Central memory CD8-positive, alpha-beta T cell (primary cell): ENCODE results near the gene LSR.
A peak's percentile ranks its signal among the peaks of the same experiment; 100 is the strongest.

Source experiments
- ATAC-seq: fragments of 150-1000 bp; cut with Tn5 transposase; replicated peaks from 2 replicates; pipeline ENCODE4 v1.10.0; 2022; ENCODE audit warnings: mild to moderate bottlenecking, moderate FRiP score, moderate number of reproducible peaks; ENCODE audit not compliant: poor library complexity, severe bottlenecking; ENCODE audit errors: extremely low read depth
- DNase-seq, 2 donors: peaks; one replicate each; pipeline ENCODE4 v3.0.0; 2021; ENCODE audit warnings: low spot score in 2 of 2
- H3K27ac Mint-ChIP-seq: one replicate; pipeline ENCODE4 v1.8.0; 2022; ENCODE audit warnings: low read depth, mild to moderate bottlenecking, moderate library complexity, mixed read lengths
- H3K27me3 Mint-ChIP-seq: one replicate; pipeline ENCODE4 v1.8.0; 2022; ENCODE audit warnings: mixed read lengths
- H3K36me3 Mint-ChIP-seq: one replicate; pipeline ENCODE4 v1.8.0; 2022; ENCODE audit warnings: mild to moderate bottlenecking, moderate library complexity, mixed read lengths; ENCODE audit not compliant: insufficient read depth
- H3K4me1 Mint-ChIP-seq: one replicate; pipeline ENCODE4 v1.8.0; 2022; ENCODE audit warnings: mixed read lengths
- H3K4me3 Mint-ChIP-seq: one replicate; pipeline ENCODE4 v1.8.0; 2022; ENCODE audit warnings: mild to moderate bottlenecking, moderate library complexity, mixed read lengths
- H3K9me3 Mint-ChIP-seq: one replicate; pipeline ENCODE4 v1.8.0; 2022; ENCODE audit warnings: mixed read lengths

Gene LSR

DNA sequence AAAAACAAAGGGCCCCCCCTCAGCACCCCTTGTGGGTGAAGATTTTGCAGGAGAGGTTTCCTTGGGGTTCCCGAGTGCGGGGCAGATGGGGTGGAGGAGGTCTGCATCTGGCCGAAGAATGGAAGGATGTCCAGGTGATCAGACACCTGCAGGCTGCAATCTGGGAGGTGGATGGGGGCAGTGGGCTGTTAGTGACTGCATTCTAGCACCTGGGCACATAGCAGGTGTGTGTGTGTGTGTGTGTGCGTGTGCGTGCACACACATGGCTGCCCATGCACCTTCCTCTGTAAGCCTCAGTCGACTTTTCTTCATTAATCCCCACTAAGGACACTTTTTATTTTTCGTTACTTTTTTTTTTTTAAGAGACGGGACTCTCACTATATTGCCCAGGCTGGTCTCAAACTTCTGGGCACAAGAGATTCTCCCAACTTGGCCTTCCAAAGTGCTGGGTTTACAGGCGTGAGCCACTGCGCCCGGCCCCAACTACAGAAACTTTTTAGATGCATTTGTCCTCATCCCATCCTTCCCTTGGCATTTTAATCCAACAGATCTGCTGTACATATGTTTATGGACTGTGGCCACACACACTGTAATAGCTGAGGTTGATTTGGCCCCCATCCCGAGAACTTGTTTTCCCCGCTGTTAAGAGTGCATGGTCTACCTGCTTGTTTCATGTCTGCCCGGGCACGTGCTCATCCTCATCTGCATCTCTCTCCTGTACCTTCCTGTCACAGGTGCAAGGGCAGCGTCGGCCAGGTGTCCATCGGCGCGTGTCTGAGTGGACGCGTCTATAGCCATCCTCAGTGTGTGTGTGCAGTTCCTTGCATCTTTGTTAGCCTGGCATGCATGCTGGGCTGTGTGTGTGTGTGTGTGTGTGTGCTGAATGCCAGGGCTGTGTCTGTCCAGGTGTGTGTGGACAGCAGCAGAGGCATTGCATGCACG is 43.9 kb downstream of the LSR start:
- H3K4me3 Mint-ChIP-seq: no peak overlapping the region
- no peak for DNase-seq

DNA sequence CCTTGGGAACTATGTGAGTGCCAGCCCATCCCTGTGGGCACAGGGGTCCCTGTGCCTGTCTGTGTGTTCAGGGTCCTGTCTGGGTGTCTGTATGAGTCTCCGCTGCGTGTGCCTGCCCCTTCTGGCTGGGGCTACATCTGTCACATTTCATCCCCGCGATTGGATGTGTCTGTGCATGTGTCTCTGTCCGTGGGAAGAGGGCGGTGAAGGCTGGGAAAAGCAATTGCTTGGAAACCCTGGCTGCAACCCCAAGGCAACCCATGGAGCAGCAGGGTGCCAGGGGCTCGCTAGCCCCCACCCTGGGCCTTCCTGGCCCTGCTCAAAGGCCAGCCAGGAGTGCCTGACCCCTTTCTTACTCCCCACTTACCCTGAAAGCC is 44.5 kb downstream of the LSR start:
- peaks cover 2% of the 10 kb centered on the region for H3K36me3 Mint-ChIP-seq
- H3K27me3 Mint-ChIP-seq: peaks cover 10% of the 10 kb centered on the region
- H3K27ac Mint-ChIP-seq: no peak overlapping the region
- H3K4me1 Mint-ChIP-seq: no peaks in the 10 kb centered on the region
- H3K9me3 Mint-ChIP-seq: no peaks in the 10 kb centered on the region
- DNase-seq (no peak), ATAC-seq (no peak)
- H3K4me3 Mint-ChIP-seq: no peak overlapping the region

More for the DNA sequence above, 43.9 kb downstream of the LSR start:
- Mint-ChIP-seq H3K27me3 (peaks cover 10% of the 10 kb centered on the region), H3K27ac (no peak overlapping the region), H3K9me3 (no peaks in the 10 kb centered on the region), H3K36me3 (peaks cover 2% of the 10 kb centered on the region), H3K4me1 (no peaks in the 10 kb centered on the region)
- ATAC-seq: no peak

DNA sequence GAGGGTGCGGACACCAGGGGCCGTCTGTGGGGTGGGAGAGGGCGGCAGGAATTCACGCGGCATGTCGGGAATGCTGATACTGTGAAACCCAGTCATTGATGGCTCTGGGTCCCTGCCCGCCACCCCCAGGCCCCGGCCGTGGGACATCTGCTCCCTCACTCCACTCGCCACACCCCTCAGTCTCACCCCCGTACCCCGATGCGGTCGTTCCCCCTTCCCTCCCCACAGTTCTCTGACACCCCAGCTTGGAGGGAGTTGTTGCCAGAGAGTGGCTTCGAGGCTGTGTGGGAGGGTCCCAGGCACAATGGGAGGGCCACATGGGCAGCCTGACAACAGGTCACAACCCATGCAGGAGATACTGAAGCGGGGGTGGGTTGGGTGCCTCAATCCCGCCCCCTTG is 45.0 kb downstream of the LSR start:
- ATAC-seq: no peak
- Mint-ChIP-seq H3K4me1 (no peaks in the 10 kb centered on the region), H3K36me3 (peaks cover 2% of the 10 kb centered on the region)

DNA sequence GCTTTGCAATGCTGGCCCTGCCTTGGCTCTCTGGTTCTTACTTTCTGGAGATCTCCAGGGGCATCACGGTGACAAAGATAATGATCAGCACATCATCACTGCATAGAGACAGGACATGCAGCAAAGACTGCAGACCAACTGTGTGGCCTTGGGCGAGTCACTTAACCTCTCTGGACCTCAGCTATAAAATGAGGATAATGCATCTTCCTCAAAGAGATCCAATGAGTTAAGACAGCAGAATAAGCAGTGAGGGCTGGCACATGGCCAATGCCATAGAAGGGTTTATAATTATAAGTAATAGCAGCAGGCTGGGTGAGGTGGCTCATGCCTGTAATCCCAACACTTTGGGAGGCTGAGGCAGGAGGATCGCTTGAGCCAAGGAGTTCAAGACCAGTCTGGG is 45.5 kb downstream of the LSR start:
- no peaks in the 10 kb centered on the region for H3K4me1 Mint-ChIP-seq
- peaks cover 2% of the 10 kb centered on the region for H3K36me3 Mint-ChIP-seq
- H3K27me3 Mint-ChIP-seq: peaks cover 10% of the 10 kb centered on the region
- H3K9me3 Mint-ChIP-seq: no peaks in the 10 kb centered on the region
- H3K27ac Mint-ChIP-seq: no peak overlapping the region
- no peak for ATAC-seq
- no peak for DNase-seq
- no peak overlapping the region for H3K4me3 Mint-ChIP-seq

More for the DNA sequence above, 45.0 kb downstream of the LSR start:
- Mint-ChIP-seq H3K27me3 (peaks cover 10% of the 10 kb centered on the region), H3K9me3 (no peaks in the 10 kb centered on the region), H3K4me3 (no peak overlapping the region), H3K27ac (no peak overlapping the region)
- no peak for DNase-seq

GRCh38 chr19:35294859-35295791 is 46.3 kb downstream of the LSR start:
- no peaks in the 10 kb centered on the region for H3K9me3 Mint-ChIP-seq
- H3K4me1 Mint-ChIP-seq: no peaks in the 10 kb centered on the region
- H3K4me3 Mint-ChIP-seq: no peak overlapping the region
- peaks cover 10% of the 10 kb centered on the region for H3K27me3 Mint-ChIP-seq
- ATAC-seq (no peak), DNase-seq (no peak)
- H3K27ac Mint-ChIP-seq: no peak overlapping the region
- H3K36me3 Mint-ChIP-seq: peaks cover under 1% of the 10 kb centered on the region

DNA sequence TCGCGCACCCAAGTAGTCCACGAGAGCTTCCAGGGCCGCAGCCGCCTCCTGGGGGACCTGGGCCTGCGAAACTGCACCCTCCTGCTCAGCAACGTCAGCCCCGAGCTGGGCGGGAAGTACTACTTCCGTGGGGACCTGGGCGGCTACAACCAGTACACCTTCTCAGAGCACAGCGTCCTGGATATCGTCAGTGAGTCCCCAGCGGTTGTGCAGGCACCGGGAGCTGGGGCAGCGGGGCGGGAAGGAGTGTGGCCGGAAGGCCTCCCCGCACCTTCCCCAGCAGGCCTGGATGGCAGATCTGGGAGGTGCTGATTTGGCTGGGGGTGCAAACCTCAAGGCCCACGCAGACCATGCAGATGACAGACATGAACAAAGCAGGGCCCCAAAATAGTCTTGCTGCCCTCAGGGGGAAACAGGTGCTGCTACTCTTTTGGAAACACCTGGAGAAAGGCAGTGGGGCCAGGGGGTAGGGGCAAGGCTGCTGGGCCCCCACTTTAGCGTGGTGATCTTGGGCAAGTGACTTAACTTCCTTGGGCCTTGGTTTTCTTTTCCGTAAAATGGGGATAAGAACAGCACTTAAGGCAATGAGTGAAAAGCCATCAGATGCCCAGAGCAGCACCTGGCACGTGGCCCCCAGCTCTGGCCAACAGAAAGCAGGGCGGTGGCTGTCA is 47.1 kb downstream of the LSR start:
- no peaks in the 10 kb centered on the region for H3K9me3 Mint-ChIP-seq
- no peaks in the 10 kb centered on the region for H3K36me3 Mint-ChIP-seq
- no peak overlapping the region for H3K4me3 Mint-ChIP-seq
- peaks cover 9% of the 10 kb centered on the region for H3K27me3 Mint-ChIP-seq
- no peak overlapping the region for H3K27ac Mint-ChIP-seq
- H3K4me1 Mint-ChIP-seq: no peaks in the 10 kb centered on the region
- ATAC-seq (peak; percentile 68), DNase-seq (no peak)

GRCh38 chr19:35296644-35297514 is 48.1 kb downstream of the LSR start:
- no peaks in the 10 kb centered on the region for H3K9me3 Mint-ChIP-seq
- H3K4me1 Mint-ChIP-seq: no peaks in the 10 kb centered on the region
- no peak for DNase-seq
- H3K27ac Mint-ChIP-seq: no peak overlapping the region
- H3K27me3 Mint-ChIP-seq: no peaks in the 10 kb centered on the region
- H3K4me3 Mint-ChIP-seq: no peak overlapping the region
- ATAC-seq: no peak
- no peaks in the 10 kb centered on the region for H3K36me3 Mint-ChIP-seq

GRCh38 chr19:35297515-35297848 is 48.7 kb downstream of the LSR start:
- Mint-ChIP-seq H3K27me3 (no peaks in the 10 kb centered on the region), H3K4me3 (no peak overlapping the region), H3K36me3 (no peaks in the 10 kb centered on the region), H3K27ac (no peak overlapping the region), H3K9me3 (no peaks in the 10 kb centered on the region), H3K4me1 (no peaks in the 10 kb centered on the region)
- ATAC-seq (no peak), DNase-seq (no peak)

DNA sequence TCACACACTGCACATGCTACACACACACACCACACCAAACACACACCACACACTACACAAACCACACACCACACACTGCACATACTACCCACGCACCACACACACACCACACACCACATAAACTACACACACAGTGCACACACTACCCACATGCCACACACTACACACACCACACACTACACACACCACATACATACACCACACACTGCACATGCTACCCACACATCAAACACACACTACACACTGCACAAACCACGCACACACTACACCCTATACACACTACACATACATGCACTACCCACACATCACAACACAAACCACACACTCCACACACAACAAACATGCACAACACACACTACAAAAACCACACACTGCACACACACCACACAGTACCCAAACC is 49.1 kb downstream of the LSR start:
- no peak for DNase-seq

DNA sequence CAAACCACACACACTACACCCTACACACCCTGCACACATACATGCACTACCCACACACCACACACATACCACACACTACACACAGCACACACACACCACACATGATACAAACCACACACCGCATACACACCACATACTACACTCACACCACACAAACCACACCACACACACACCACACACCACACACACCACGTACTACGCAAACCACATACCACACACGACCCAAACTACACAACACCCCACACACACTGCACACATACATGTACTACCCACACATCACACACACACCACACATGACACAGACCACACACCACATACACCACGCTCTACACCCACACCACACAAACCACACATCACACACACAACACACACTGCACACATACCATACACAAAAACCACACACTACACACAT is 49.8 kb downstream of the LSR start:
- Mint-ChIP-seq H3K27me3 (no peaks in the 10 kb centered on the region), H3K27ac (no peak overlapping the region), H3K36me3 (no peaks in the 10 kb centered on the region), H3K9me3 (no peaks in the 10 kb centered on the region), H3K4me3 (no peak overlapping the region), H3K4me1 (no peaks in the 10 kb centered on the region)
- ATAC-seq: no peak
- DNase-seq: no peak

More for the DNA sequence above, 49.1 kb downstream of the LSR start:
- Mint-ChIP-seq H3K27ac (no peak overlapping the region), H3K4me3 (no peak overlapping the region), H3K4me1 (no peaks in the 10 kb centered on the region), H3K36me3 (no peaks in the 10 kb centered on the region), H3K27me3 (no peaks in the 10 kb centered on the region), H3K9me3 (no peaks in the 10 kb centered on the region)
- no peak for ATAC-seq

GRCh38 chr19:35299523-35300338 is 50.9 kb downstream of the LSR start:
- no peak overlapping the region for H3K4me3 Mint-ChIP-seq
- no peaks in the 10 kb centered on the region for H3K9me3 Mint-ChIP-seq
- no peaks in the 10 kb centered on the region for H3K27me3 Mint-ChIP-seq
- no peaks in the 10 kb centered on the region for H3K4me1 Mint-ChIP-seq
- no peak overlapping the region for H3K27ac Mint-ChIP-seq
- DNase-seq: no peak
- no peak for ATAC-seq
- no peaks in the 10 kb centered on the region for H3K36me3 Mint-ChIP-seq
